Measurements from ENCODE around the gene CACNB4. TPM values are rescaled to one million over a fixed set of nuclear protein-coding genes. Genes with fewer than 3 reads are reported as not detected.

Gene CACNB4
- 0.53 and 0.78 TPM in 2 replicates for polyA plus RNA-seq (2011; rRNA removed)
- 0.11 and 0.13 TPM in 2 replicates for polyA plus RNA-seq (2012; cell fraction: cytosol; rRNA removed)
- polyA plus RNA-seq (2012; cell fraction: nucleus; rRNA removed) = 0.23 and 0.53 TPM in 2 replicates
- polyA plus RNA-seq (2017; fragmentation: RNase III; extraction: RNeasy Plus Mini Kit Qiagen cat#74134 plus additional on column Dnase treatment) = 0.25 to 0.29 TPM (median 0.26 TPM) in 3 replicates
- 0.78 and 1.3 TPM in 2 replicates for polyA minus RNA-seq (2011; rRNA and poly(A)+ RNA removed)

GRCh38 chr2:152098496-152099366, at the start of gene CACNB4:
CACNB4 (minus strand) TSS chr2:152099044.
- Histone ChIP-seq H3K4me3 (peak within 1 kb of the TSS; percentile 78), H3K9me3 (no peaks in the 10 kb centered on the region), H3K27ac (peak within 1 kb of the TSS; percentile 43 to 84; a peak in 5 of 6 replicates), H3K4me2 (peak within 1 kb of the TSS; percentile 98), H3K4me1 (peaks cover 8% of the 10 kb centered on the region; the same call in 1 of the 3 replicates)
- DNase-seq (ENCODE audit: low read depth in 1 of 2, low spot score in 1 of 2) (peak in 1 of 2 experiments; percentile 12), FAIRE-seq (no peak), ATAC-seq (peak; percentile 14 to 67; a peak in 4 of 6 replicates)
- TF ChIP-seq NR3C1 (IDR thresholded peaks at IDR 0.05) (no peak), RNF2 (IDR thresholded peaks at IDR 0.05; ENCODE audit: borderline replicate concordance, low read depth) (0 out of 2 replicates have a peak, but pooled peaks have one; percentile 15), MAX (IDR thresholded peaks at IDR 0.05) (peak; percentile 47), E2F6 (IDR thresholded peaks at IDR 0.05; ENCODE audit: borderline replicate concordance, low read depth) (peak; percentile 42; the same call in 1 of the 2 replicates)
- POLR2A ChIA-PET = no interaction called here
- CTCF ChIA-PET = interaction anchor here (2.2 kb wide), 1 partner anchor 13 kb away, joined by 7 read pairs; no protein-coding TSS in a partner anchor
- under 1% methylated on average over 37 of the region's 73 CpGs for WGBS (ENCODE audit: missing lambda C conversion rate)

GRCh38 chr2:152134488-152135280, 35.8 kb upstream of the CACNB4 start:
- DNase-seq (ENCODE audit: low read depth in 1 of 2, low spot score in 1 of 2) = no peak
- POLR2A ChIA-PET = no interaction called here
- FAIRE-seq = no peak

More at GRCh38 chr2:152134488-152135280, 35.8 kb upstream of the CACNB4 start:
- peak; percentile 62 to 82 for ATAC-seq
- CTCF ChIA-PET = interaction anchor here (0.9 kb wide), 1 partner anchor 109 kb away, joined by 3 read pairs; no protein-coding TSS in a partner anchor
- Histone ChIP-seq H3K4me2 (peak overlapping the region; percentile 46), H3K4me1 (peaks cover 33% of the 10 kb centered on the region), H3K4me3 (no peak overlapping the region), H3K9me3 (no peaks in the 10 kb centered on the region), H3K27ac (peak overlapping the region in 1 of 2 experiments; percentile 34; a peak in 2 of 6 replicates)
- WGBS (ENCODE audit: missing lambda C conversion rate) = 61% methylated on average over 5 of the region's 5 CpGs
- TF ChIP-seq CTCF (IDR thresholded peaks at IDR 0.05) = no peak
- TF ChIP-seq FOSB (CRISPR knock-in tag; IDR thresholded peaks at IDR 0.05) = no peak
- TF ChIP-seq HEYL (CRISPR knock-in tag; IDR thresholded peaks at IDR 0.05) = no peak
- TF ChIP-seq NFE2L2 (conservative IDR thresholded peaks at IDR 0.05; ENCODE audit: low read length) = no peak
- no peak for TF ChIP-seq POLR2AphosphoS2 (conservative IDR thresholded peaks at IDR 0.05; ENCODE audit: low read length)
- TF ChIP-seq CHD2 (IDR thresholded peaks at IDR 0.05; ENCODE audit: low read length, partially characterized antibody) = no peak
- TF ChIP-seq RAD21 (conservative IDR thresholded peaks at IDR 0.05 in 1 of 2, IDR thresholded peaks at IDR 0.05 in 1 of 2) = no peak
- TF ChIP-seq BCL3 (IDR thresholded peaks at IDR 0.05) = no peak
- TF ChIP-seq CHD4 (IDR thresholded peaks at IDR 0.05; ENCODE audit: borderline replicate concordance) = no peak
- no peak for TF ChIP-seq PBX3 (IDR thresholded peaks at IDR 0.05)
- no peak for TF ChIP-seq NR3C1 (IDR thresholded peaks at IDR 0.05)
- TF ChIP-seq HDAC2 (IDR thresholded peaks at IDR 0.05) = no peak
